B cell (primary cell): Measurements from ENCODE around the gene CRAMP1.

Source experiments
- EZH2 ChIP-seq: IDR thresholded peaks from 2 replicates; pipeline ENCODE4 v1.6.1; 2012; ENCODE audit warnings: borderline replicate concordance, low read depth, mild to moderate bottlenecking, moderate library complexity, low read length; ENCODE audit not compliant: insufficient read depth, poor library complexity, severe bottlenecking
- TF ChIP-seq, protein P1 (sequence below): fragments of 200-600 bp; IDR thresholded peaks from one replicate; pipeline ENCODE4 v1.8.0; 2022; ENCODE audit warnings: antibody characterized with exemption, mild to moderate bottlenecking

DNA sequence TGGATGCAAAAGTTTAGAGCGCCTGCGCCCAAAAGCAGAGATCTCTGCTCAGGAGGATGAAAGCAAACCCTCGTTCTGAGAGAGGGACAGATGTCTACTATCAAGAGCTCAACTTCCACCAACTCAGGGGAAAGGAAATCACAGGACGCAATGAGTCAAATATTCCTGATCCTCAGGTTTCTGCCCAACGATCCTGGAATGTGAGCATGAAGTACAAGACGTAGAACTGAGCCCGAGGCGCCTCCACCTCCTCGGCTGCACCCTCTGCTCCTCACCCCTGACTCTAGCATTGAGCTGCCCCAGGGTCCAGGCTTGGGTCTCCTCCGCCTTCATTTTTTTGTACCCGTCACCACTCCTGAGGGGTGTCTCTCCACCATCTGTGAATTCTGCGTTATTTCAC lies 15.6 kb upstream of the CRAMP1 start:
- TF ChIP-seq, protein P1, sequence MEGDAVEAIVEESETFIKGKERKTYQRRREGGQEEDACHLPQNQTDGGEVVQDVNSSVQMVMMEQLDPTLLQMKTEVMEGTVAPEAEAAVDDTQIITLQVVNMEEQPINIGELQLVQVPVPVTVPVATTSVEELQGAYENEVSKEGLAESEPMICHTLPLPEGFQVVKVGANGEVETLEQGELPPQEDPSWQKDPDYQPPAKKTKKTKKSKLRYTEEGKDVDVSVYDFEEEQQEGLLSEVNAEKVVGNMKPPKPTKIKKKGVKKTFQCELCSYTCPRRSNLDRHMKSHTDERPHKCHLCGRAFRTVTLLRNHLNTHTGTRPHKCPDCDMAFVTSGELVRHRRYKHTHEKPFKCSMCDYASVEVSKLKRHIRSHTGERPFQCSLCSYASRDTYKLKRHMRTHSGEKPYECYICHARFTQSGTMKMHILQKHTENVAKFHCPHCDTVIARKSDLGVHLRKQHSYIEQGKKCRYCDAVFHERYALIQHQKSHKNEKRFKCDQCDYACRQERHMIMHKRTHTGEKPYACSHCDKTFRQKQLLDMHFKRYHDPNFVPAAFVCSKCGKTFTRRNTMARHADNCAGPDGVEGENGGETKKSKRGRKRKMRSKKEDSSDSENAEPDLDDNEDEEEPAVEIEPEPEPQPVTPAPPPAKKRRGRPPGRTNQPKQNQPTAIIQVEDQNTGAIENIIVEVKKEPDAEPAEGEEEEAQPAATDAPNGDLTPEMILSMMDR, result no peak
- no peak for TF ChIP-seq EZH2
